Astrocyte (in vitro differentiated cells and primary cell): ENCODE results near the gene DIP2C. TPM values are rescaled to one million over a fixed set of nuclear protein-coding genes. Genes with fewer than 3 reads are reported as not detected.
A peak's percentile ranks its signal among the peaks of the same experiment; 100 is the strongest.
"Not testable (repeated sequence)": the region's sequence is repeated elsewhere in the genome, so short reads cannot be mapped to it uniquely, and the experiment has no call there.

Experiments used
- DNase-seq: peaks from one replicate; pipeline ENCODE4 v3.0.0-alpha.2; 2010; ENCODE audit warnings: low read depth
- FAIRE-seq: peaks from 2 replicates; lab custom pipeline; 2011; peaks lifted over from hg19 to GRCh38; lab: Jason Lieb, UNC
- H2AFZ ChIP-seq: 2 replicates; pipeline ENCODE4 v1.6.0; 2012; ENCODE audit warnings: low read depth, low read length, inconsistent platforms
- H3K27ac ChIP-seq: 2 replicates; pipeline ENCODE4 v1.5.1; 2011; ENCODE audit warnings: low read depth, low read length, inconsistent platforms
- H3K27me3 ChIP-seq: 2 replicates; pipeline ENCODE4 v1.6.0; 2011; ENCODE audit warnings: low read length, inconsistent platforms; ENCODE audit not compliant: insufficient read depth
- H3K36me3 ChIP-seq: 2 replicates; pipeline ENCODE4 v1.5.1; 2011; ENCODE audit warnings: low read length, inconsistent platforms; ENCODE audit not compliant: insufficient read depth
- H3K4me1 ChIP-seq: 2 replicates; pipeline ENCODE4 v1.5.1; 2011; ENCODE audit warnings: low read length, inconsistent platforms; ENCODE audit not compliant: insufficient read depth
- H3K4me2 ChIP-seq: 2 replicates; pipeline ENCODE4 v1.6.0; 2012; ENCODE audit warnings: low read length, inconsistent platforms
- H3K4me3 ChIP-seq: 2 replicates; pipeline ENCODE4 v1.5.1; 2011; ENCODE audit warnings: low read depth, mild to moderate bottlenecking, low read length, inconsistent platforms; ENCODE audit not compliant: insufficient read depth
- H3K79me2 ChIP-seq: 2 replicates; pipeline ENCODE4 v1.6.0; 2012; ENCODE audit warnings: mild to moderate bottlenecking, low read length, inconsistent platforms; ENCODE audit not compliant: insufficient read depth
- H3K9ac ChIP-seq: 2 replicates; pipeline ENCODE4 v1.6.0; 2012; ENCODE audit warnings: mild to moderate bottlenecking, low read length, inconsistent platforms
- H3K9me3 ChIP-seq: 2 replicates; pipeline ENCODE4 v1.5.1; 2012; ENCODE audit warnings: low read depth, mild to moderate bottlenecking, low read length, inconsistent platforms; ENCODE audit not compliant: insufficient read depth
- H4K20me1 ChIP-seq: 2 replicates; pipeline ENCODE4 v1.6.0; 2012; ENCODE audit warnings: low read length, inconsistent platforms; ENCODE audit not compliant: insufficient read depth
- H3K27ac Mint-ChIP-seq: one replicate; pipeline ENCODE4 v1.8.0; 2021; ENCODE audit warnings: mild to moderate bottlenecking, mixed read lengths; ENCODE audit not compliant: unreplicated experiment
- H3K27me3 Mint-ChIP-seq: one replicate; pipeline ENCODE4 v1.8.0; 2021; ENCODE audit warnings: low read depth, mixed read lengths; ENCODE audit not compliant: unreplicated experiment
- H3K36me3 Mint-ChIP-seq: one replicate; pipeline ENCODE4 v1.8.0; 2021; ENCODE audit warnings: low read depth, mixed read lengths; ENCODE audit not compliant: unreplicated experiment
- H3K4me1 Mint-ChIP-seq: one replicate; pipeline ENCODE4 v1.8.0; 2021; ENCODE audit warnings: low read depth, mixed read lengths; ENCODE audit not compliant: unreplicated experiment
- H3K4me3 Mint-ChIP-seq: one replicate; pipeline ENCODE4 v1.8.0; 2021; ENCODE audit warnings: mild to moderate bottlenecking, moderate library complexity, mixed read lengths; ENCODE audit not compliant: unreplicated experiment
- H3K9me3 Mint-ChIP-seq: one replicate; pipeline ENCODE4 v1.8.0; 2021; ENCODE audit warnings: mild to moderate bottlenecking, mixed read lengths; ENCODE audit not compliant: unreplicated experiment
- CTCF ChIP-seq: IDR thresholded peaks from 2 replicates; pipeline ENCODE4 v1.5.1; 2011; ENCODE audit warnings: low read depth, mild to moderate bottlenecking, inconsistent platforms, low read length, moderate library complexity; ENCODE audit not compliant: insufficient read depth
- EZH2 ChIP-seq: IDR thresholded peaks from 2 replicates; pipeline ENCODE4 v1.6.1; 2012; ENCODE audit warnings: mild to moderate bottlenecking, low read length, inconsistent platforms; ENCODE audit not compliant: insufficient read depth
- total RNA-seq: library from RNA; stranded (reverse); gene quantifications from 2 replicates; pipeline ENCODE4 v1.2.1, GENCODE V29; 2021

The DIP2C gene
- total RNA-seq, 1 donor from 2014 or later, result 27.3 TPM

- peaks cover 58% of the 10 kb centered on the region for H4K20me1 ChIP-seq
- H3K4me1 ChIP-seq, result peaks cover 3% of the 10 kb centered on the region
- H2AFZ ChIP-seq, result no peak overlapping the region
- H3K4me3 ChIP-seq, result no peak overlapping the region
- no peak overlapping the region for H3K4me2 ChIP-seq
- H3K27me3 ChIP-seq, result no peaks in the 10 kb centered on the region
- H3K9ac ChIP-seq, result no peak overlapping the region
- H3K79me2 ChIP-seq, result peaks cover 44% of the 10 kb centered on the region
- H3K27ac ChIP-seq, result no peak overlapping the region
- no peak for TF ChIP-seq EZH2
- TF ChIP-seq CTCF, result no peak
- H3K36me3 Mint-ChIP-seq, result peaks cover 19% of the 10 kb centered on the region
- no peaks in the 10 kb centered on the region for H3K36me3 ChIP-seq
- H3K27me3 Mint-ChIP-seq, result no peaks in the 10 kb centered on the region
- no peaks in the 10 kb centered on the region for H3K9me3 Mint-ChIP-seq
- DNase-seq (no peak), FAIRE-seq (no peak)
- H3K27ac Mint-ChIP-seq, result no peak overlapping the region
- peaks cover 24% of the 10 kb centered on the region for H3K4me1 Mint-ChIP-seq
- H3K4me3 Mint-ChIP-seq, result no peak overlapping the region
- no peaks in the 10 kb centered on the region for H3K9me3 ChIP-seq
These were observed 173.8 kb downstream of the DIP2C start for GRCh38 chr10:515674-516073.

GRCh38 chr10:514137-514671 is 175.3 kb downstream of the DIP2C start:
- no peak overlapping the region for H3K27ac Mint-ChIP-seq
- FAIRE-seq (no peak), DNase-seq (no peak)
- H3K9me3 Mint-ChIP-seq, result no peaks in the 10 kb centered on the region
- Histone ChIP-seq H3K9me3 (no peaks in the 10 kb centered on the region), H3K9ac (no peak overlapping the region), H3K36me3 (no peaks in the 10 kb centered on the region), H3K27ac (no peak overlapping the region), H3K79me2 (peaks cover 45% of the 10 kb centered on the region), H3K4me1 (peaks cover 3% of the 10 kb centered on the region), H4K20me1 (peaks cover 59% of the 10 kb centered on the region), H3K4me2 (peak overlapping the region; percentile 2), H3K27me3 (no peaks in the 10 kb centered on the region), H2AFZ (no peak overlapping the region), H3K4me3 (no peak overlapping the region)
- TF ChIP-seq EZH2, result no peak
- TF ChIP-seq CTCF, result no peak
- no peak overlapping the region for H3K4me3 Mint-ChIP-seq
- H3K27me3 Mint-ChIP-seq, result no peaks in the 10 kb centered on the region
- peaks cover 20% of the 10 kb centered on the region for H3K4me1 Mint-ChIP-seq
- H3K36me3 Mint-ChIP-seq, result peaks cover 20% of the 10 kb centered on the region

GRCh38 chr10:513393-513792 is 176.1 kb downstream of the DIP2C start:
- peaks cover 17% of the 10 kb centered on the region for H3K36me3 Mint-ChIP-seq
- Histone ChIP-seq H3K4me1 (peaks cover 3% of the 10 kb centered on the region), H3K36me3 (no peaks in the 10 kb centered on the region), H3K4me3 (no peak overlapping the region), H4K20me1 (peaks cover 58% of the 10 kb centered on the region), H3K27me3 (no peaks in the 10 kb centered on the region), H3K27ac (no peak overlapping the region), H3K9me3 (no peaks in the 10 kb centered on the region), H2AFZ (no peak overlapping the region), H3K79me2 (peaks cover 45% of the 10 kb centered on the region), H3K9ac (no peak overlapping the region), H3K4me2 (no peak overlapping the region)
- TF ChIP-seq EZH2 (no peak), CTCF (no peak)
- no peak overlapping the region for H3K4me3 Mint-ChIP-seq
- DNase-seq (no peak), FAIRE-seq (no peak)
- peaks cover 20% of the 10 kb centered on the region for H3K4me1 Mint-ChIP-seq
- no peaks in the 10 kb centered on the region for H3K27me3 Mint-ChIP-seq
- no peaks in the 10 kb centered on the region for H3K9me3 Mint-ChIP-seq
- no peak overlapping the region for H3K27ac Mint-ChIP-seq

- H3K27me3 Mint-ChIP-seq, result not testable (repeated sequence)
- H3K79me2 ChIP-seq, result peaks cover 46% of the 10 kb centered on the region
- peaks cover 20% of the 10 kb centered on the region for H3K4me1 Mint-ChIP-seq
These were observed 176.8 kb downstream of the DIP2C start for GRCh38 chr10:512661-513060.

More at GRCh38 chr10:512661-513060, 176.8 kb downstream of the DIP2C start:
- not testable (repeated sequence) for H3K4me3 Mint-ChIP-seq, H2AFZ ChIP-seq, H3K9me3 Mint-ChIP-seq, FAIRE-seq, DNase-seq, H3K27me3 ChIP-seq, H3K27ac Mint-ChIP-seq, H3K4me2 ChIP-seq, H3K4me3 ChIP-seq, H3K36me3 ChIP-seq, H3K9me3 ChIP-seq, H3K4me1 ChIP-seq, H3K9ac ChIP-seq, H3K27ac ChIP-seq
- peaks cover 17% of the 10 kb centered on the region for H3K36me3 Mint-ChIP-seq
- peaks cover 58% of the 10 kb centered on the region for H4K20me1 ChIP-seq
